GM19324 (cell line): ENCODE data around the gene CD96.
"Not testable (repeated sequence)": the region's sequence is repeated elsewhere in the genome, so short reads cannot be mapped to it uniquely, and the experiment has no call there.

Experiments
- ATAC-seq: cut with Tn5 transposase; IDR thresholded peaks from one replicate; pipeline ENCODE4 v1.9.1; 2021; ENCODE audit warnings: mild to moderate bottlenecking, moderate library complexity; ENCODE audit not compliant: unreplicated experiment, low FRiP score

Gene CD96

GRCh38 chr3:111616417-111617105 lies 74.6 kb downstream of the CD96 start:
- peak; percentile 89 for ATAC-seq

GRCh38 chr3:111617406-111617805 lies 75.4 kb downstream of the CD96 start:
- no peak for ATAC-seq

GRCh38 chr3:111617912-111618601 lies 76.1 kb downstream of the CD96 start:
- no peak for ATAC-seq

GRCh38 chr3:111618945-111619344 lies 76.9 kb downstream of the CD96 start:
- no peak for ATAC-seq

GRCh38 chr3:111619833-111620232 lies 77.8 kb downstream of the CD96 start:
- ATAC-seq: no peak

- no peak for ATAC-seq
These were observed 79.5 kb downstream of the CD96 start for GRCh38 chr3:111621535-111621934.

GRCh38 chr3:111627092-111627491 lies 85.1 kb downstream of the CD96 start:
- no peak for ATAC-seq

- ATAC-seq: not testable (repeated sequence)
These were observed 87.0 kb downstream of the CD96 start for GRCh38 chr3:111629018-111629417.

GRCh38 chr3:111630638-111631037 lies 88.6 kb downstream of the CD96 start:
- ATAC-seq: not testable (repeated sequence)

GRCh38 chr3:111635403-111635802 lies 93.4 kb downstream of the CD96 start:
- no peak for ATAC-seq

GRCh38 chr3:111636366-111636885 lies 94.4 kb downstream of the CD96 start:
- ATAC-seq: no peak

GRCh38 chr3:111639316-111639715 lies 97.3 kb downstream of the CD96 start:
- no peak for ATAC-seq

GRCh38 chr3:111648991-111649579 lies 107.1 kb downstream of the CD96 start:
- no peak for ATAC-seq

GRCh38 chr3:111650378-111651275 lies 108.6 kb downstream of the CD96 start:
- ATAC-seq: no peak

GRCh38 chr3:111652492-111653180 lies 110.6 kb downstream of the CD96 start:
- no peak for ATAC-seq

- ATAC-seq: no peak
These were observed 111.8 kb downstream of the CD96 start for GRCh38 chr3:111653766-111654165.

- no peak for ATAC-seq
These were observed 120.0 kb downstream of the CD96 start for GRCh38 chr3:111662012-111662411.

GRCh38 chr3:111662907-111663306 lies 120.9 kb downstream of the CD96 start:
- no peak for ATAC-seq

GRCh38 chr3:111666041-111666735 lies 124.2 kb downstream of the CD96 start:
- ATAC-seq: no peak
